MM.1S (cell line): ENCODE results near the gene GPR160.
A peak's percentile ranks its signal among the peaks of the same experiment; 100 is the strongest.

Source experiments
- DNase-seq: peaks from one replicate; pipeline ENCODE4 v3.0.0-alpha.2; 2015
- H2AFZ ChIP-seq: fragments of 300-600 bp; sonication (generic); 2 replicates; pipeline ENCODE4 v1.6.0; 2016; ENCODE audit warnings: antibody characterized with exemption, low read length
- H3F3A ChIP-seq: fragments of 300-600 bp; sonication (generic); 2 replicates; pipeline ENCODE4 v1.6.1; 2016; ENCODE audit warnings: mild to moderate bottlenecking, antibody characterized with exemption, low read length, moderate library complexity, mixed read lengths; ENCODE audit not compliant: insufficient read depth
- H3K27ac ChIP-seq: fragments of 300-600 bp; sonication (generic); 2 replicates; pipeline ENCODE4 v1.5.1; 2016; ENCODE audit warnings: mild to moderate bottlenecking, low read length
- H3K27me3 ChIP-seq: fragments of 300-600 bp; sonication (generic); replicated peaks from 2 replicates; pipeline ENCODE4 v1.6.0; 2016; ENCODE audit warnings: low read length; ENCODE audit not compliant: insufficient read depth
- H3K36me3 ChIP-seq: fragments of 300-600 bp; sonication (generic); replicated peaks from 2 replicates; pipeline ENCODE4 v1.6.1; 2016; ENCODE audit warnings: mild to moderate bottlenecking, low read length, mixed read lengths; ENCODE audit not compliant: insufficient read depth
- H3K4me1 ChIP-seq: fragments of 300-600 bp; sonication (generic); 2 replicates; pipeline ENCODE4 v1.6.1; 2016; ENCODE audit warnings: low read length, mixed read lengths
- H3K4me2 ChIP-seq: fragments of 300-600 bp; sonication (generic); 2 replicates; pipeline ENCODE4 v1.6.0; 2016; ENCODE audit warnings: low read depth, low read length
- H3K4me3 ChIP-seq: fragments of 300-600 bp; sonication (generic); 2 replicates; pipeline ENCODE4 v1.5.1; 2016; ENCODE audit warnings: low read length, mixed read lengths
- H3K79me2 ChIP-seq: fragments of 300-600 bp; sonication (generic); 2 replicates; pipeline ENCODE4 v1.6.1; 2016; ENCODE audit warnings: mixed run types, low read length, mixed read lengths
- H3K9ac ChIP-seq: fragments of 300-600 bp; sonication (generic); 2 replicates; pipeline ENCODE4 v1.6.1; 2016; ENCODE audit warnings: low read length, mixed read lengths
- H3K9me2 ChIP-seq: fragments of 300-600 bp; sonication (generic); replicated peaks from 2 replicates; pipeline ENCODE4 v1.6.1; 2016; ENCODE audit warnings: mild to moderate bottlenecking, low read length, mixed read lengths; ENCODE audit not compliant: insufficient read depth
- H3K9me3 ChIP-seq: fragments of 300-600 bp; sonication (generic); replicated peaks from 2 replicates; pipeline ENCODE4 v1.6.1; 2016; ENCODE audit warnings: mild to moderate bottlenecking, low read length, mixed read lengths; ENCODE audit not compliant: insufficient read depth
- H4K20me1 ChIP-seq: fragments of 300-600 bp; sonication (generic); 2 replicates; pipeline ENCODE4 v1.6.1; 2016; ENCODE audit warnings: mild to moderate bottlenecking, low read length, moderate library complexity, mixed read lengths; ENCODE audit not compliant: insufficient read depth
- CTCF ChIP-seq: fragments of 300-600 bp; sonication (generic); IDR thresholded peaks from 2 replicates; pipeline ENCODE4 v1.5.1; 2016; ENCODE audit warnings: antibody characterized with exemption, low read length, mixed read lengths
- EZH2 ChIP-seq: fragments of 300-600 bp; sonication (generic); optimal IDR thresholded peaks from 2 replicates; pipeline ENCODE3; 2017; ENCODE audit warnings: low read depth, mild to moderate bottlenecking, antibody characterized with exemption, low read length, mixed read lengths
- EZH2phosphoT487 ChIP-seq: fragments of 300-600 bp; sonication (generic); IDR thresholded peaks from 2 replicates; pipeline ENCODE4 v1.6.1; 2018; ENCODE audit warnings: antibody characterized with exemption, low read length

GPR160 gene

GRCh38 chr3:170117134-170117533 lies 79.3 kb downstream of the GPR160 start:
- H3K36me3 ChIP-seq = peaks cover 18% of the 10 kb centered on the region; the same call in 1 of the 2 replicates
- H3K79me2 ChIP-seq = peaks cover 55% of the 10 kb centered on the region
- H4K20me1 ChIP-seq = no peaks in the 10 kb centered on the region
- no peaks in the 10 kb centered on the region for H3K27me3 ChIP-seq
- no peak overlapping the region for H3K4me2 ChIP-seq
- H3K27ac ChIP-seq = no peak overlapping the region
- TF ChIP-seq EZH2 = no peak
- TF ChIP-seq CTCF = no peak
- TF ChIP-seq EZH2phosphoT487 = no peak
- no peaks in the 10 kb centered on the region for H3K4me1 ChIP-seq
- no peaks in the 10 kb centered on the region for H3K9me3 ChIP-seq
- no peak overlapping the region for H3K9ac ChIP-seq
- no peaks in the 10 kb centered on the region for H3F3A ChIP-seq
- DNase-seq = no peak
- no peak overlapping the region for H2AFZ ChIP-seq
- H3K9me2 ChIP-seq = no peaks in the 10 kb centered on the region
- no peak overlapping the region for H3K4me3 ChIP-seq

- DNase-seq = peak; percentile 98
- H3K36me3 ChIP-seq = peaks cover 4% of the 10 kb centered on the region; the same call in 1 of the 2 replicates
Measured at GRCh38 chr3:170128259-170128976, 90.6 kb downstream of the GPR160 start.

GRCh38 chr3:170128977-170129431 lies 91.2 kb downstream of the GPR160 start:
- Histone ChIP-seq H3K9me3 (no peaks in the 10 kb centered on the region), H3K9ac (peak overlapping the region; percentile 29), H3K79me2 (peaks cover 76% of the 10 kb centered on the region), H3K27me3 (no peaks in the 10 kb centered on the region), H3K27ac (peak overlapping the region; percentile 83), H4K20me1 (no peaks in the 10 kb centered on the region), H3F3A (peaks cover 54% of the 10 kb centered on the region), H3K4me2 (peak overlapping the region; percentile 78), H3K4me1 (peaks cover 66% of the 10 kb centered on the region), H3K9me2 (no peaks in the 10 kb centered on the region), H3K4me3 (no peak overlapping the region; the same call in 1 of the 2 replicates), H3K36me3 (peaks cover 4% of the 10 kb centered on the region; the same call in 1 of the 2 replicates), H2AFZ (no peak overlapping the region)
- TF ChIP-seq EZH2phosphoT487 (no peak), EZH2 (no peak), CTCF (no peak)
- peak; percentile 42 for DNase-seq

More at GRCh38 chr3:170128259-170128976, 90.6 kb downstream of the GPR160 start:
- Histone ChIP-seq H3K4me2 (peak overlapping the region; percentile 78), H3K4me3 (peak overlapping the region; percentile 44), H3K79me2 (peaks cover 71% of the 10 kb centered on the region), H3K4me1 (peaks cover 61% of the 10 kb centered on the region), H3K9me3 (no peaks in the 10 kb centered on the region), H3K9ac (peak overlapping the region; percentile 34; the same call in 1 of the 2 replicates), H3F3A (peaks cover 48% of the 10 kb centered on the region), H3K9me2 (no peaks in the 10 kb centered on the region), H2AFZ (no peak overlapping the region), H3K27ac (peak overlapping the region; percentile 83), H4K20me1 (no peaks in the 10 kb centered on the region), H3K27me3 (no peaks in the 10 kb centered on the region)
- no peak for TF ChIP-seq CTCF
- TF ChIP-seq EZH2phosphoT487 = no peak
- TF ChIP-seq EZH2 = no peak
